Kidney (tissue), 14 donors: Measurements from ENCODE around the gene TRERF1. TPM values are rescaled to one million over a fixed set of nuclear protein-coding genes. Genes with fewer than 3 reads are reported as not detected.

Source experiments
- DNase-seq, 5 donors: peaks; one replicate each; pipeline ENCODE4 v3.0.0-alpha.2; 2013 to 2020
- FAIRE-seq: peaks from 2 replicates; lab custom pipeline; 2012; peaks lifted over from hg19 to GRCh38; lab: Jason Lieb, UNC
- H3K27ac ChIP-seq, 2 donors: one replicate each; pipeline ENCODE4 v1.7.0; 2013; ENCODE audit warnings: low read depth in 2 of 2, low read length in 2 of 2, inconsistent platforms in 1 of 2
- H3K27me3 ChIP-seq: one replicate; pipeline ENCODE4 v1.7.1; 2013; ENCODE audit warnings: low read length, inconsistent platforms; ENCODE audit not compliant: control insufficient read depth, insufficient read depth
- H3K36me3 ChIP-seq, 3 donors: one replicate each; pipeline versions ENCODE4 v1.7.0 to v1.7.1; 2013; ENCODE audit warnings: low read length in 3 of 3, control low read depth in 1 of 3, inconsistent platforms in 1 of 3; ENCODE audit not compliant: insufficient read depth in 3 of 3, control insufficient read depth in 2 of 3
- H3K4me1 ChIP-seq, 3 donors: one replicate each; pipeline versions ENCODE4 v1.7.0 to v1.7.1; 2013; ENCODE audit warnings: low read length in 3 of 3, inconsistent platforms in 1 of 3, low read depth in 1 of 3; ENCODE audit not compliant: control insufficient read depth in 2 of 3, insufficient read depth in 2 of 3
- H3K4me3 ChIP-seq, 3 donors: one replicate each; pipeline versions ENCODE4 v1.7.0 to v1.8.1; 2013; ENCODE audit warnings: low read length in 3 of 3, control low read depth in 1 of 3, inconsistent platforms in 1 of 3
- H3K9ac ChIP-seq, 3 donors: one replicate each; pipeline versions ENCODE4 v1.7.0 to v1.7.1; 2013; ENCODE audit warnings: low read length in 3 of 3, control low read depth in 1 of 3, inconsistent platforms in 1 of 3
- H3K9me3 ChIP-seq, 3 donors: one replicate each; pipeline versions ENCODE4 v1.7.0 to v1.7.1; 2013; ENCODE audit warnings: low read length in 3 of 3, control low read depth in 1 of 3, inconsistent platforms in 1 of 3; ENCODE audit not compliant: control insufficient read depth in 2 of 3, insufficient read depth in 1 of 3
- CTCF ChIP-seq: IDR thresholded peaks from 3 replicates; pipeline ENCODE4 v1.5.1; 2012; ENCODE audit warnings: mild to moderate bottlenecking, moderate library complexity, borderline replicate concordance; ENCODE audit not compliant: insufficient read depth; ENCODE audit errors: extremely low read depth
- intact Hi-C: fragments of 100-400 bp; cut with DNase I; formaldehyde crosslinking; loops from one replicate; pipeline ENCODE4 v1.11.1; 2022
- polyA plus RNA-seq: library from polyadenylated mRNA; stranded (reverse); fragments of 350-450 nt; fragmentation: Illumina TruSeq; extraction: RNeasy Lipid Tissue Mini Kit (QIAGEN cat#74804); gene quantifications from one replicate; pipeline ENCODE4 v1.2.3, GENCODE V29; 2014; ENCODE audit warnings: low read depth, low replicate concordance; ENCODE audit not compliant: insufficient read depth
- total RNA-seq: library from RNA; stranded (reverse); fragmentation: NEBNext Ultra II Directional; extraction: Animal tissue kit (Norgen Biotek cat#: 25700); gene quantifications from one replicate; pipeline ENCODE4 v1.2.1, GENCODE V29; 2021
- donor health status: control.
- donor health status: control.
- donor health status: control.
- donor health status: control.
- donor health status: control.
- donor health status: DM: yes; HTN: yes; CAD: no.
- donor health status: Normal renal cell carcinoma (clear cell type).

The TRERF1 gene
- total and polyA plus RNA-seq, 2 donors from 2014 or later: 1.5 to 8.4 TPM

GRCh38 chr6:42334870-42335269 is 116.9 kb downstream of the TRERF1 start:
- FAIRE-seq: no peak
- H3K27ac ChIP-seq: no peak overlapping the region
- no peaks in the 10 kb centered on the region for H3K36me3 ChIP-seq
- DNase-seq: no peak
- intact Hi-C loops: no loop called here
- peaks cover 0 to 2% (median 0%) of the 10 kb centered on the region in 3 donors for H3K4me1 ChIP-seq
- no peaks in the 10 kb centered on the region for H3K9me3 ChIP-seq
- no peaks in the 10 kb centered on the region for H3K27me3 ChIP-seq
- H3K4me3 ChIP-seq: no peak overlapping the region
- no peak for TF ChIP-seq CTCF
- no peak overlapping the region for H3K9ac ChIP-seq

DNA sequence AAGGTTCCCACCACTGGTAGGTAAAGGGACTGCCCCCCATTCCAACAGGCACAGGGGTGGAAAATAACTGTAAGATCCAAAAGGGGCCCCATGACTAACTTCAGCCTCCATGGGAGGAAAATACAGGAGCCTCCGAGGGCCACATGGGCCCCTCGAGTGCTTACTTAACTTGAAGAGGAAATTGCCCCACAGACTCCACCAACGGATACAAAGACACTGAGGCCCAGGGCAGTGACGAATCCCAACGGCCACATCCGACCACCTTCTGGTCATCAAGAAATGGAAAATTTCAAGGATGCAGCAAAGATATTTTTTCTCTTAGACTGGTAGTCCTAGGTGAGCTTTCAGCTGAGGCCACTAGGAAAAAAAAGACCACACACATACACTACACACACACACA is 118.1 kb downstream of the TRERF1 start:
- Histone ChIP-seq H3K36me3 (no peaks in the 10 kb centered on the region), H3K27me3 (no peaks in the 10 kb centered on the region), H3K27ac (no peak overlapping the region), H3K4me3 (no peak overlapping the region), H3K4me1 (peaks cover 0 to 2% (median 0%) of the 10 kb centered on the region in 3 donors), H3K9ac (no peak overlapping the region), H3K9me3 (no peaks in the 10 kb centered on the region)
- DNase-seq (no peak), FAIRE-seq (no peak)
- intact Hi-C loops: no loop called here
- TF ChIP-seq CTCF: no peak

DNA sequence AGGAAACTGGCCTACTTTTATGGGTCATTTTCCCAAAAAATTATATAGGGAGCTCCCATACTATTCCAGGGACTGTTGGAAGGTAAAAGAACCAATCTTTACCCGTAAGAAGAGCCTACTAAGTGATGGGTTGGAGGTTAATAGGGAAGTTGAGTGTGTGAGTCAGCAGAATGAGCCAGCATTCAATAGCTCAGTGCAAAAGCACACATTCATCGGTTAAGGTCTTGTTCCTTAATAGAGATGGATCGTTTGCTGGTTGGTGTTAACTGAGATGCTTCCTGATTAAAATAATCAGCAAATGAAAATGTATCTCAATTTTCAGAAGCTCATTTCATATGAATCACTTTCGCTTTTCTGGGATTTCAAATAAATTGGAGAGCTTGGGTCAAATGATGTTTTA is 118.8 kb downstream of the TRERF1 start:
- Histone ChIP-seq H3K27ac (no peak overlapping the region), H3K4me3 (no peak overlapping the region), H3K36me3 (no peaks in the 10 kb centered on the region), H3K27me3 (no peaks in the 10 kb centered on the region), H3K9me3 (no peaks in the 10 kb centered on the region), H3K9ac (no peak overlapping the region), H3K4me1 (peaks cover 0 to under 1% (median 0%) of the 10 kb centered on the region in 3 donors)
- FAIRE-seq (no peak), DNase-seq (no peak)
- TF ChIP-seq CTCF: no peak
- intact Hi-C loops: no loop called here

DNA sequence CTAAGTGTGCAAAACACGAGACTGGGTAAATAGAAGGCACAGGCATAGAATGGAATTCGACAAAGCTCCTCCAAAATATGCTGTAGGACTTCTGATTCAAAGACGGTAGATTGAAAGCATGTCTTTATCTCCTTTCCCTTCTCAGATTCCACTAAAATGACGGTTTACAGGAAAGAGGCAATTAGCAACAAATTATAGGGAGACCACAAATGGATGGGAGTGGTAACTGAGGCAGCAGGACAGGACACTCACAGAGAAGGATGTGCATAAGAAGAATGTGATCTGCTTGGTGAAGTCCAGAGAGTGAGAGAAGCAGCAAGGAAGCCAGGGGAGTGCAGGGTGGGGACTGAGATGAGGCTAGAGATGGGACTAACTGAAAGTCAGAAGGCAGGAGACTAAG is 120.7 kb downstream of the TRERF1 start:
- intact Hi-C loops: no loop called here
- TF ChIP-seq CTCF: no peak
- FAIRE-seq (no peak), DNase-seq (no peak)
- no peaks in the 10 kb centered on the region for H3K27me3 ChIP-seq
- H3K36me3 ChIP-seq: no peaks in the 10 kb centered on the region
- no peak overlapping the region for H3K27ac ChIP-seq
- H3K9me3 ChIP-seq: no peaks in the 10 kb centered on the region
- no peak overlapping the region for H3K9ac ChIP-seq
- no peak overlapping the region for H3K4me3 ChIP-seq
- H3K4me1 ChIP-seq: peaks cover 0 to 3% (median 0%) of the 10 kb centered on the region in 3 donors
